Measurements from ENCODE around the gene ZNF532.
"Not testable (repeated sequence)": the region's sequence is repeated elsewhere in the genome, so short reads cannot be mapped to it uniquely, and the experiment has no call there.

Gene ZNF532

GRCh38 chr18:58902961-58903360, 38.3 kb downstream of the ZNF532 start:
- DNase-seq, result no peak

- no peak for DNase-seq
Observed at GRCh38 chr18:58903533-58903932, 38.9 kb downstream of the ZNF532 start.

DNA sequence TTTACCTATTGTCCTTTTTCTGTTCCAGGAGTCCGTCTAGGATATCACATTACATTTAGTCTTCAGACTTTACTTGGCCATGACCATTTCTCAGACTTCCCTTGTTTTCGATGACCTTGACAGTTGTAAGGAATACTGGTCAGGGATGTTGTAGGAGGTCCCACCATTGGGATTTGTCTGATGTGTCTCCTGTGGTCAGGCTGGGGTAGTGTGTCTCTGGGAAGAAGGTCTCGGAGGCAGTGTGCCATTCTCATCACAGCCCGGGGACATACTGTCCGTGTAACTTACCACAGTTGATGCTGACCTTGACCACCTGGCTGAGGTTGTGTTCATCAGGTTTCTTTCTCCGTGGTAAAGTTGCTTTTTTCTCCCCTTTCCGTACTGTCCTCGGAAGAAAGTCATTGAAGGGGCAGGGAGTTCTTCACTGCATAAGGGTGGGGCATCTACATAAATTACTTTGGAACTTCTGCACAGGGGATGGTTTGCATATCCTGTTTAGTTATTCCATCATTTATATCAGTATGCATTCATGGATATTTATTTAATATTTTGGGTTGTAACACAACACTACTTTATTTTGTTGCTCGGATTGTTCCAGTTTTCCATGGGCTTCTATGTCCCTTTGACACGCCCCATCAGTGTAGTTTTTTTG, 41.2 kb downstream of the ZNF532 start:
- no peak for DNase-seq

GRCh38 chr18:58908006-58908405, 43.3 kb downstream of the ZNF532 start:
- DNase-seq, result no peak

- no peak for DNase-seq
Observed at GRCh38 chr18:58909521-58909920, 44.8 kb downstream of the ZNF532 start.

DNA sequence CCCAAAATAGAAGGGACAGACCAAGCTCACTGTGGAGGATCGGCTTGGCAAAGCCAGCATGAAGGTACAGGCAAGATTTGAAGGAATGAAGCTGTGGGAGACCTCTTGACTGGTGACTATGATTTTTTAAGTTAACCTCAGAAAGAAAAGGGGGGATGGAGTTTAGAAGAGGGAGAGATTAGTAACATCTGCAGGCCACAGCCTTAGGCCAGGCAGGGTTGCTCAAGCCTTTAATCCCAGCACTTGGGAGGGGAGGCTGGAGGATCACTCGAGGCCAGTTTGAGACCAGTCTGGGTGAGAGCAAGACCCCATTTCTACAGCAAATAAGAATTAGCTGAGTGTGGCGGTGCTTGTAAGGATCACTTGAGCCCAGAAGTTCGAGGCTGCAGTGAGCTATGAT, 46.6 kb downstream of the ZNF532 start:
- no peak for DNase-seq

- DNase-seq, result no peak
Observed at GRCh38 chr18:58911766-58912165, 47.1 kb downstream of the ZNF532 start.

DNA sequence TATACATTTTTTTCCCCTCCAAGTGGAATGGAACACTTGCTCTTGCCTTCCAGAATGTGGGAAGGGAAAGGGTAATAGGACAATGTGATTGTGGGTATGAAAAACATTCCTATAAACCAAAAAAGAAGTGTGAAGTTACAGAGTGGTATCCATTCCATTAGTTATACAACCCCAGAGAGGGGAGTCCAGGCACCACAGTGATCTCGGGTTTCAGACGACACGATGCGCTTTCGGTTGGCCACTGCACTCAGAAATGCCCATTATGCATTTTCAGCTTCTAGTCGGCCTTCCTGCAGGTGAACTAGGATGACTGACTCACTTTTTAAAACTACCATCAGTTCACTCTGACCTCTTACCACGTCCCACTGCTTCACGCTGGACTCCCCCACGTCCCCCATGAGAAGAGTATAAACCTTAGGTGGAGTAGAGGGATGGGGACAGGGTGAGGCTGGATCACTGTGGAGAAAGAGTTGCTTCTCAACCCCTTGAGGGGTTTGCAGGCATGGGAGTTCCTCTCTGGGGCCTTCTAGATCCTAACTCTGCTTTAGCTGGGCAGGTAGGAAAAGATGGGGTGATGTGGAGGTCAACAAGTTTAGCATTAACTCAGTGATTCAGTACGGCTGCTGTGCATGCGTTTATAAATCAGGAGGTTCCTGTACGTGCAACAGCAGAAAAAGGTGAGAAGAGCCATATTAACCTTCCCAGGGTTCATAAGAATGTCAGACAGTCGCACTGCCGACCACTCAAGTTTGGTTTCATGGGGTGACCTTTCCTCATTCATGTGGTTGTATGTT, 50.5 kb downstream of the ZNF532 start:
- DNase-seq, result no peak

DNA sequence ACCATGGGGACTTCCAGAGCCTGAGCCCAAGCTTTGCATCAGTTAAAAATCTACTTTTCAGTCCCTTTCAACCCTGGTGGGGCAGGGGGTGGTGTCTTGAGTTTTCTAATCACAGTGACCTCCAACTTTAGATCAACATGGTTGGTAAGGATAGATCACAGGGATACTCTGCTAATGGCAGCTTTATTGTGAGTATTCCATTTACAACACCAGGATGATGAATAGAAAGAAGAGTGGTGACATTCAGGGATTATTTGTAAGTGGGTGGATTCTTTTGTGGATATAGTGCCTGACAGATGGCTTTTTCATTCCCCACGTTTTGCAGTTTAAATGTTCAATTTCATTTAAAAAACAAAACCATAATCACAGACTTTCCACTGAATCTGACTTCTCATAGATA, 51.3 kb downstream of the ZNF532 start:
- no peak for DNase-seq

DNA sequence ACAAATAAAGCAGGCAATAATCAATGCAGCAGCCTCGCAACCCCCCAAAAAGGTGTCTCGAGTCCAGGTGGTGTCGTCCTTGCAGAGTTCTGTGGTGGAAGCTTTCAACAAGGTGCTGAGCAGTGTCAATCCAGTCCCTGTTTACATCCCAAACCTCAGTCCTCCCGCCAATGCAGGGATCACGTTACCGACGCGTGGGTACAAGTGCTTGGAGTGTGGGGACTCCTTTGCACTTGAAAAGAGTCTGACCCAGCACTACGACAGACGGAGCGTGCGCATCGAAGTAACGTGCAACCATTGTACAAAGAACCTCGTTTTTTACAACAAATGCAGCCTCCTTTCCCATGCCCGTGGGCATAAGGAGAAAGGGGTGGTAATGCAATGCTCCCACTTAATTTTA, 55.3 kb downstream of the ZNF532 start:
- not testable (repeated sequence) for DNase-seq

DNA sequence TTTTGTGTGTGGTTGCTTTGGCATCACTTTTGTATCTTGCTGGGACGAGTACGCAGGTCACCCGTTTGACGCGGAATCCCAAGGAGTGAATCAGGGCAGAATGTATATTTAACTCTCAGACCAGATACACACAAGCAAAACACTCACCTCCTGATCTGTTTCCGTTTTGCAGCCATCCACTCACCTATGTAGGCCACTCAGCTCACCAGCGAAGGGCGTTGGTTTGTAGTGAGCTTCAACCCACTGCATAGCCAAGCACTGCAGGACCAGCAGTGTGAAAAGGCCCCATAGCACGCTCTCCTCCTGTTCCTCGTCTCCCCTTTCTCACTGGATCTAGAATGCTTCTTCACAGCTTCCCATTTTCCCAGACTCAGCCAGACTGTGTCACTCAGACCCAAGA, 58.3 kb downstream of the ZNF532 start:
- no peak for DNase-seq

GRCh38 chr18:58924473-58924872, 59.8 kb downstream of the ZNF532 start:
- DNase-seq, result no peak

GRCh38 chr18:58927659-58928058, 63.0 kb downstream of the ZNF532 start:
- DNase-seq, result no peak

DNA sequence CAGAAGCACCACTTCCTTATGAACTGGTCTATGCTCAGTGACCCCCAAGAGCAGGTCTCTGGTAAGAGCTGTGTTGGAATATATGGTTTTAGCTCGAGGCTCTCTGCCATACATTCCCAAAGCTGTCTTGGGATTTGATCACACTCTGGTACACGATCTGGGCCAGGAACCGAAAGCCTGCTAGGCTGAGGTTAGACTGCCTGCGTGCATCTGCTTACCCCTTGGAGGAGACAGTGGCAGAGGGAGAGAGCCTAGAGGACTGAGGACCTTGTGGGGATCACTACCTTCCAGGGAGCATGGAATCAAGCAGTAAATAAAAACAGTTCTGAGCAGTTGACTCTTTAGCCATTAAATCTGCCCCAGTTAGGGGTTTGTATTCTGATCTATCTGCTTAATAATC, 63.7 kb downstream of the ZNF532 start:
- DNase-seq, result no peak

- no peak for DNase-seq
Observed at GRCh38 chr18:58929206-58929605, 64.5 kb downstream of the ZNF532 start.

- DNase-seq, result no peak
Observed at GRCh38 chr18:58934356-58934755, 69.7 kb downstream of the ZNF532 start.

DNA sequence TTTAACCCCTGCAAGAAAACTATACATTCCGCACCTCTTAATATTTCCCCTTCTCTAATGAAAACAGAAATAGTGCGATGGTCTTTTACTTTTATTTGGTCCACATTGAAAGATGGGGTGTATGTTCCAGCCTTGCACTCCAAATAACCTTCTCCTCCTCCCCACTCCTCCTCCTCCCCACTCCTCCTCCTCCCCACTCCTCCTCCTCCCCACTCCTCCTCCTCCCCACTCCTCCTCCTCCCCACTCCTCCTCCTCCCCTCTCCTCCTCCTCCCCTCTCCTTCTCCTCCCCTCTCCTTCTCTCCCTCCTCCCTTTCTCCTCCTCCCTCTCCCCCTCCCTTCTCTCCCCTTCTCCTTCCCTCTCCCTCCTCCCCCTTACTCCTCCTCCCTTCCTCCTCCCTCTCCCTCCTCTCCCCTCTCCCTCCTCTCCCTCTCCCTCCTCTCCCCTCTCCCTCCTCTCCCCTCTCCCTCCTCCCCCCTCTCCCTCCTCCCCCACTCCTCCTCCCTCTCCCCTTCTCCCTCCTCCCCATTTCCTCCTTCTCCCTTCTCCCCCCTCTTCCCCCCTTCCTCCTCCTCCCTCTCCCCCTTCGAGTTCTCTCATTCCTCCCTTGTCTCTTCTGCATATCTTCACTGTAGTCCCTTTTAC, 70.4 kb downstream of the ZNF532 start:
- no peak for DNase-seq

- no peak for DNase-seq
Observed at GRCh38 chr18:58937071-58937886, 72.6 kb downstream of the ZNF532 start.

GRCh38 chr18:58937887-58938267, 73.2 kb downstream of the ZNF532 start:
- no peak for DNase-seq

GRCh38 chr18:58941426-58942099, 76.9 kb downstream of the ZNF532 start:
- DNase-seq, result no peak

DNA sequence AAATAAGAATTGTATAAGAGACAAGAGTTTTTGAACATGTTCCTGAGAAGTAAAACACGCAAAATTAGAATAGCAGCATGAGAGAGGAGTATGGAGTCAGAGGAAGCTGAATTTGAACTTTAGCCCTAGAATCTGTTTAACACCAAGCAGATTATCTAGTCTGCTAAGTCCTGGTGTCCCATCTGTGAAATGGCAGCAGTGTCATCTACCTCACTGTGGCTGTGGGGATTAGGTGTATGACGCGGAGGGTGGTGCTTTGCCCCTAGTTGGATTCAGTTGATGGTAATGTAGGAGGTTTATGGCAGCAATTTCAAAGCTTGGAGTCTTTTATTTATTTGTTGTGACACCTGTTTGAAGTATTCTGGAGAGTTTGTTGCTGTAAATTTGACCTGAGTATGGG, 79.2 kb downstream of the ZNF532 start:
- no peak for DNase-seq

- no peak for DNase-seq
Observed at GRCh38 chr18:58947136-58947732, 82.6 kb downstream of the ZNF532 start.
